Prostate gland (tissue), 2 donors: ENCODE measurements around the gene PTPRE.

Experiments
- POLR2AphosphoS5 ChIP-seq: sonication (generic); formaldehyde crosslinking; IDR thresholded peaks from one replicate; pipeline ENCODE4 v1.6.1; 2017; ENCODE audit warnings: antibody characterized with exemption
- TF ChIP-seq, protein P1 (sequence below), 4 experiments: fragments of 200-600 bp in 2 of 4; fragments of 450-650 bp in 2 of 4; sonication (generic) in 2 of 4; IDR thresholded peaks; 1 replicate in 3 of 4; 2 replicates in 1 of 4; pipeline ENCODE4 v1.5.1; 2016 to 2019; ENCODE audit warnings: antibody characterized with exemption in 4 of 4, mild to moderate bottlenecking in 2 of 4, moderate library complexity in 2 of 4

DNA sequence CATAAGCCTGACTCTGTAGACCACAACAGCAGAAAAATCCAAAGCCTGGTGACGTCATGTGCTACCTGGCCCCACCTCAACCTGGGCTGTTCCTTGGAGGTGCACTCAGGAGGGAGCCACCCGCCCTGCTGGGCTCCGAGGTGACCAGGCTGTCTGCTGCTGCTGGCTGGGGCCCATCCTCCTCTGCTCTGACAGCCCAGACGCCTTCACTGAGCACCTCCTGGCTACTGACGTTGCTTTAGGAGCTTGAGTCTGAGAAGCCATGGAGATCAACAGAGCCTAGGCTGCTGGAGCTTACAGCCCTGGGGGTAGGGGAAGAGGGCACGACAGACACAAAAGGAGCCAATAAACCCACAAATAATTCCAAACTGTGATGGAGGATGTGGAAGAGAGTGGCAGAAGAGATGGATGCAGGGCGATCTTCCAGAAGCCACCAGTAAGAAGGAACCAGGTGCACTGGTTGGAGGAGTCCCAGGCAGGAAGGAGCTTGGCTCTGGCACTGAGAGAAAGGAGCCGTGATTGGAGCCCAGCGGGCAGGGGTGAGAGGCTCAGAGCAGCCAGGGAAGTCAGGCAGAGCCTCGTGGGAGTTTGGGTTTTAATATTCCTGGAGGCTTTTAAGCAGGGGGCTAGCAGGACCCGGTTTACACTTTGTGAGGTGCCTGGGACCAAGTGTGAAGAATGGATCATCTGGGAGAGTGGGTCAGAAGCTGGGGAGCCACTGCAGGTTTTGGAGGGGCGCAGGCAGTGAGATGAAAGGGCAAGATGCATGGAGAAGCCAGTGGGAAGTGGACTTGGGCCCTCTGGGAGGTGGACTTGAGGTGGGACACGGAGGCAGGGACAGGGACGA lies 1.7 kb upstream of the PTPRE start:
- TF ChIP-seq, protein P1, sequence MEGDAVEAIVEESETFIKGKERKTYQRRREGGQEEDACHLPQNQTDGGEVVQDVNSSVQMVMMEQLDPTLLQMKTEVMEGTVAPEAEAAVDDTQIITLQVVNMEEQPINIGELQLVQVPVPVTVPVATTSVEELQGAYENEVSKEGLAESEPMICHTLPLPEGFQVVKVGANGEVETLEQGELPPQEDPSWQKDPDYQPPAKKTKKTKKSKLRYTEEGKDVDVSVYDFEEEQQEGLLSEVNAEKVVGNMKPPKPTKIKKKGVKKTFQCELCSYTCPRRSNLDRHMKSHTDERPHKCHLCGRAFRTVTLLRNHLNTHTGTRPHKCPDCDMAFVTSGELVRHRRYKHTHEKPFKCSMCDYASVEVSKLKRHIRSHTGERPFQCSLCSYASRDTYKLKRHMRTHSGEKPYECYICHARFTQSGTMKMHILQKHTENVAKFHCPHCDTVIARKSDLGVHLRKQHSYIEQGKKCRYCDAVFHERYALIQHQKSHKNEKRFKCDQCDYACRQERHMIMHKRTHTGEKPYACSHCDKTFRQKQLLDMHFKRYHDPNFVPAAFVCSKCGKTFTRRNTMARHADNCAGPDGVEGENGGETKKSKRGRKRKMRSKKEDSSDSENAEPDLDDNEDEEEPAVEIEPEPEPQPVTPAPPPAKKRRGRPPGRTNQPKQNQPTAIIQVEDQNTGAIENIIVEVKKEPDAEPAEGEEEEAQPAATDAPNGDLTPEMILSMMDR (IDR thresholded peaks at IDR 0.05) = no peak
- no peak for TF ChIP-seq POLR2AphosphoS5
